Tibial nerve (tissue), 4 donors: ENCODE data around the gene SV2B.

ENCODE experiments used
- CTCF ChIP-seq, 5 experiments: fragments of 200-600 bp in 3 of 5; fragments of 450-650 bp in 2 of 5; sonication (generic) in 3 of 5; IDR thresholded peaks; one replicate each; pipeline ENCODE4 v1.5.1; 2016 to 2019; ENCODE audit warnings: antibody characterized with exemption in 5 of 5, mild to moderate bottlenecking in 3 of 5, moderate library complexity in 2 of 5
- EP300 ChIP-seq, 2 donors: sonication (generic); formaldehyde crosslinking; IDR thresholded peaks; one replicate each; pipeline ENCODE4 v1.6.1; 2017; ENCODE audit warnings: antibody characterized with exemption in 2 of 2, mild to moderate bottlenecking in 1 of 2
- POLR2A ChIP-seq, 2 donors: fragments of 450-650 bp; IDR thresholded peaks; one replicate each; pipeline ENCODE4 v1.6.1; 2017; ENCODE audit warnings: antibody characterized with exemption in 2 of 2, mild to moderate bottlenecking in 2 of 2, moderate library complexity in 2 of 2

GRCh38 chr15:91128016-91128415 is 28.0 kb downstream of the SV2B start:
- TF ChIP-seq POLR2A (IDR thresholded peaks at IDR 0.05) (no peak), CTCF (IDR thresholded peaks at IDR 0.05) (no peak), EP300 (IDR thresholded peaks at IDR 0.05) (no peak)
